Body of pancreas (tissue), 4 donors: ENCODE data around the gene CDKAL1.

ENCODE experiments used
- CTCF ChIP-seq, 7 experiments: fragments of 450-650 bp in 4 of 7; fragments of 200-600 bp in 3 of 7; sonication (generic) in 3 of 7; IDR thresholded peaks; one replicate each; pipeline ENCODE4 v1.5.1; 2016 to 2019; ENCODE audit warnings: antibody characterized with exemption in 7 of 7
- POLR2A ChIP-seq, 3 donors: fragments of 450-650 bp; IDR thresholded peaks; one replicate each; pipeline ENCODE4 v1.6.1; 2016; ENCODE audit warnings: antibody characterized with exemption in 3 of 3, mild to moderate bottlenecking in 2 of 3

GRCh38 chr6:20658516-20658915 is 124.3 kb downstream of the CDKAL1 start:
- TF ChIP-seq POLR2A (IDR thresholded peaks at IDR 0.05) (no peak), CTCF (IDR thresholded peaks at IDR 0.05) (no peak)
